ENCODE data around the gene NPFF. TPM values are rescaled to one million over a fixed set of nuclear protein-coding genes. Genes with fewer than 3 reads are reported as not detected.

Gene NPFF
- total RNA-seq, 1 experiment from 2014 or later, result not detected

- Mint-ChIP-seq H3K27ac (ENCODE audit: unreplicated experiment) (no peak overlapping the region), H3K4me1 (ENCODE audit: low read depth, unreplicated experiment) (no peaks in the 10 kb centered on the region), H3K36me3 (ENCODE audit: insufficient read depth, unreplicated experiment) (peaks cover 15% of the 10 kb centered on the region), H3K9me3 (ENCODE audit: low read depth, unreplicated experiment) (no peaks in the 10 kb centered on the region), H3K27me3 (ENCODE audit: unreplicated experiment) (no peaks in the 10 kb centered on the region), H3K4me3 (ENCODE audit: low read depth, unreplicated experiment) (no peak overlapping the region)
- DNase-seq, result no peak
- BruUV-seq (replicated peaks), result no TSS peak
- intact Hi-C loops (cut with micrococcal nuclease; ENCODE audit: unreplicated experiment), result no loop called here
- CTCF ChIA-PET, result interaction anchor here (1.1 kb wide), 1 partner anchor 8 kb away, joined by 3 read pairs; no protein-coding TSS in a partner anchor
- TF ChIP-seq, protein P1, sequence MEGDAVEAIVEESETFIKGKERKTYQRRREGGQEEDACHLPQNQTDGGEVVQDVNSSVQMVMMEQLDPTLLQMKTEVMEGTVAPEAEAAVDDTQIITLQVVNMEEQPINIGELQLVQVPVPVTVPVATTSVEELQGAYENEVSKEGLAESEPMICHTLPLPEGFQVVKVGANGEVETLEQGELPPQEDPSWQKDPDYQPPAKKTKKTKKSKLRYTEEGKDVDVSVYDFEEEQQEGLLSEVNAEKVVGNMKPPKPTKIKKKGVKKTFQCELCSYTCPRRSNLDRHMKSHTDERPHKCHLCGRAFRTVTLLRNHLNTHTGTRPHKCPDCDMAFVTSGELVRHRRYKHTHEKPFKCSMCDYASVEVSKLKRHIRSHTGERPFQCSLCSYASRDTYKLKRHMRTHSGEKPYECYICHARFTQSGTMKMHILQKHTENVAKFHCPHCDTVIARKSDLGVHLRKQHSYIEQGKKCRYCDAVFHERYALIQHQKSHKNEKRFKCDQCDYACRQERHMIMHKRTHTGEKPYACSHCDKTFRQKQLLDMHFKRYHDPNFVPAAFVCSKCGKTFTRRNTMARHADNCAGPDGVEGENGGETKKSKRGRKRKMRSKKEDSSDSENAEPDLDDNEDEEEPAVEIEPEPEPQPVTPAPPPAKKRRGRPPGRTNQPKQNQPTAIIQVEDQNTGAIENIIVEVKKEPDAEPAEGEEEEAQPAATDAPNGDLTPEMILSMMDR (IDR thresholded peaks at IDR 0.05; ENCODE audit: unreplicated experiment), result no peak
Measured at GRCh38 chr12:53516758-53517455, 9.6 kb upstream of the NPFF start.

GRCh38 chr12:53515291-53515680 lies 8.0 kb upstream of the NPFF start:
- no peaks in the 10 kb centered on the region for H3K9me3 Mint-ChIP-seq (ENCODE audit: low read depth, unreplicated experiment)
- intact Hi-C loops (cut with micrococcal nuclease; ENCODE audit: unreplicated experiment), result no loop called here
- BruUV-seq (replicated peaks), result no TSS peak
- H3K4me1 Mint-ChIP-seq (ENCODE audit: low read depth, unreplicated experiment), result no peaks in the 10 kb centered on the region
- peaks cover 11% of the 10 kb centered on the region for H3K36me3 Mint-ChIP-seq (ENCODE audit: insufficient read depth, unreplicated experiment)
- DNase-seq, result no peak
- no peak overlapping the region for H3K27ac Mint-ChIP-seq (ENCODE audit: unreplicated experiment)
- TF ChIP-seq, protein P1 (IDR thresholded peaks at IDR 0.05; ENCODE audit: unreplicated experiment), result no peak
- CTCF ChIA-PET, result no interaction called here
- H3K27me3 Mint-ChIP-seq (ENCODE audit: unreplicated experiment), result no peaks in the 10 kb centered on the region
- H3K4me3 Mint-ChIP-seq (ENCODE audit: low read depth, unreplicated experiment), result no peak overlapping the region

DNA sequence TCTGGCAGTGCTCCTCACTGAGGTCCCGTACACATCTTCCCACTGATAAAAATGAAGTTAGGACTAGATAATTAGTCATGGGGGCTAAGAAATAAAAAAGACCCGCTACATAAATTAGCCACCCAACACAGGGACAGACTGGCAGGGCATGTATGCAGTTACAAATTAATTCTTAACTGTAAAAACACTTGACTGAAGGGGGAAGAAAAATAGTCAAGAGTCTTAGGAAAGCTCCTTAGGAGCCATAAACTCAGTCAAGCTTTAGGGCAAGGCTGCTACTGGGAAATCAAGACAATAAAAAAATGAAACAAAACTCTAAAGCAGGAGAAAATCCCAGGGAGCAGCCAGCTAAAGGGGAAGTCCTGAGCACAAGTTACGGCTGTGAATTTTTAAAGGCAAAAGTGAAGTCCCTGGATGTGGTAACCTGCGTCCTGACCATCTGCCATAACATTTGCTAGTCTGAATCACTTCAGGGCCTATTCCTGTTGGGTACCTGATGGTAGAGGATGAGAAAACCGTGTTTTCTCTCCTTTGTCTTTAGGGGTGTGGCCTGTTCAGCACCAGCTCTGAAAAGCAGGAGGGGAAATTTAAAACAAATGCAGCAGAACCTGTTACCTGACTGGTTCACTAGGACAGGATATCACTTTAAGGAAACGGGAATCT lies 7.5 kb upstream of the NPFF start:
- no peaks in the 10 kb centered on the region for H3K27me3 Mint-ChIP-seq (ENCODE audit: unreplicated experiment)
- no peak overlapping the region for H3K4me3 Mint-ChIP-seq (ENCODE audit: low read depth, unreplicated experiment)
- peaks cover 11% of the 10 kb centered on the region for H3K36me3 Mint-ChIP-seq (ENCODE audit: insufficient read depth, unreplicated experiment)
- no peaks in the 10 kb centered on the region for H3K4me1 Mint-ChIP-seq (ENCODE audit: low read depth, unreplicated experiment)
- DNase-seq, result no peak
- no TSS peak for BruUV-seq (replicated peaks)
- TF ChIP-seq, protein P1 (IDR thresholded peaks at IDR 0.05; ENCODE audit: unreplicated experiment), result no peak
- CTCF ChIA-PET, result interaction anchor here (0.5 kb wide), 1 partner anchor 15 kb away, joined by 4 read pairs; the partner anchor contains the start of gene MAP3K12
- intact Hi-C loops (cut with micrococcal nuclease; ENCODE audit: unreplicated experiment), result no loop called here
- H3K27ac Mint-ChIP-seq (ENCODE audit: unreplicated experiment), result no peak overlapping the region
- no peaks in the 10 kb centered on the region for H3K9me3 Mint-ChIP-seq (ENCODE audit: low read depth, unreplicated experiment)

- Mint-ChIP-seq H3K27ac (ENCODE audit: unreplicated experiment) (no peak overlapping the region), H3K27me3 (ENCODE audit: unreplicated experiment) (no peaks in the 10 kb centered on the region), H3K4me3 (ENCODE audit: low read depth, unreplicated experiment) (no peak overlapping the region), H3K36me3 (ENCODE audit: insufficient read depth, unreplicated experiment) (peaks cover 11% of the 10 kb centered on the region), H3K9me3 (ENCODE audit: low read depth, unreplicated experiment) (no peaks in the 10 kb centered on the region), H3K4me1 (ENCODE audit: low read depth, unreplicated experiment) (no peaks in the 10 kb centered on the region)
- DNase-seq, result no peak
- intact Hi-C loops (cut with micrococcal nuclease; ENCODE audit: unreplicated experiment), result no loop called here
- CTCF ChIA-PET, result interaction anchor here (0.6 kb wide), 1 partner anchor 947 kb away, joined by 4 read pairs; no protein-coding TSS in a partner anchor
- BruUV-seq (replicated peaks), result no TSS peak
- TF ChIP-seq, protein P1 (IDR thresholded peaks at IDR 0.05; ENCODE audit: unreplicated experiment), result no peak
Measured at GRCh38 chr12:53513712-53514410, 6.6 kb upstream of the NPFF start.

Measured in Calu3 (cell line).